ACHN (cell line): ENCODE results near the gene IZUMO1.
A peak's percentile ranks its signal among the peaks of the same experiment; 100 is the strongest.
"Not testable (repeated sequence)": the region's sequence is repeated elsewhere in the genome, so short reads cannot be mapped to it uniquely, and the experiment has no call there.

Experiments used
- DNase-seq: peaks from one replicate; pipeline ENCODE4 v3.0.0-alpha.2; 2015
- in situ Hi-C: cut with HindIII; loops from 2 replicates; pipeline ENCODE4 v1.10.0; 2017; ENCODE audit warnings: low sequenced_read_pairs, low pct_ligation_motif_present, low pct_unique_long_range_greater_than_20kb

The IZUMO1 gene

DNA sequence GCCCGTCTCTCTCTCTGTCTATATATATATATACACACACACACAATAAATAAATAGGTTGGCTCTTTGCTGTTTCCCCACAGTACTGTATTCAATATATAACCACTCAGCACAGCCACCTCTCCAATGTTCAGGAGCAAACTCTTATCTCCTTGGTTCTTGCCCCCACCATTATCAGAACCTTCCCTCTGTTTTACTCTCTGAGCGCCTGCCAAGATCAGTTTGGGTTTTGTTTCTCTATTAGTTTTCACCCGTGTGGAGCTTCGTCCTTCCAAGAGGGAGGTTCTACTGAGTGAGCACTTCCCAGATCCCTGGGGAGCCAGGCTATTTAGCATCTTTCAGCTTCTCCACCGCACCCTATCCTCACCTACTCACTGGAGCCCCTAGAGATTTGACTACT lies 19.1 kb upstream of the IZUMO1 start:
- in situ Hi-C loops, DNase-seq: not testable (repeated sequence)

DNA sequence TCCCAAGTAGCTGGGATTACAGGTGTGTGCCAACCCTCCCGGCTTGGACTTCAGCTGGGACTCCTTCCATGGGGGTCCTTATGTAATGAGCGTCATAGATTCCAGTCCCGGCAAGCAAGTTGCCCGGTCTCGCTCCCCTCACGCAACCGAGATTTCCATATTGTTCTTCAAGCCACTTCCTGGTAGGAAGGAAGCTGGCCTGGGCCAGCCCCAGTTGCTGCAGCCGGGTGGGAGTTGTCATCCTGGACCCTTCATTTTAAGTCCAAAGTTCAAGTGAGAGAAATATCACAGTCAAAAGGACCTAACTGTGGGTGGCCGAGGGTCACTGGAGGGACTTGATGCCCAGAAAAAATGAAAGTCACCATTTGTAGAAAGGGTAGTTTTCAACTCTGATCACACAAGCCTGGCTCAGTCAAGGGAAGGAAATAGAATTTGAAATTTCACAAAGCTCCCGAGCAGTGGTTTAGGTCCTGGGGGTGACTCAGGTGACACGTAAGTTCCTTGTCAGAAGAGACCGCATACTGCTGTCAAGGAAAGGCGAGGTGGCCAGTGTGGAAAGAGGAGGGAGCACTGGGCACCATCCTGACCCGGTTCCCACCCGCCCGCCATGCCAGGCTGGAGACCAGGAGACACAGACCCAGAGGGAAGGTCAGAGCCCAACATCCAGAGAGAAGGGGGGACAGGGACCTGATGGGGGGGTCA lies 13.9 kb upstream of the IZUMO1 start:
- DNase-seq, result no peak
- in situ Hi-C loops, result no loop called here

DNA sequence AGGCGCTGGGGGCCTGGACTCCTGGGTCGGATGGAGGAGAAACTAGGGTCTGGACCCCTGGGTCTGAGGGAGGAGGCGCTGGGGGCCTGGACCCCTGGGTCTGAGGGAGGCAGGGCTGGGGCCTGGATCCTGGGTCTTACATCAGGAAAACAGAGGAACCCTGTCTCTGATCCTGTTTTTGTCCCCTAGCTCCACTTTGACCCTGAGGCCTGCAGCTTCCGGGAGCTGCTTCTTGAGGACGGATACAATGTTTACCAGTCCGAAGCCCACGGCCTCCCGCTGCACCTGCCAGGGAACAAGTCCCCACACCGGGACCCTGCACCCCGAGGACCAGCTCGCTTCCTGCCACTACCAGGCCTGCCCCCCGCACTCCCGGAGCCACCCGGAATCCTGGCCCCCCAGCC lies 11.0 kb upstream of the IZUMO1 start:
- DNase-seq, result no peak
- in situ Hi-C loops, result no loop called here

DNA sequence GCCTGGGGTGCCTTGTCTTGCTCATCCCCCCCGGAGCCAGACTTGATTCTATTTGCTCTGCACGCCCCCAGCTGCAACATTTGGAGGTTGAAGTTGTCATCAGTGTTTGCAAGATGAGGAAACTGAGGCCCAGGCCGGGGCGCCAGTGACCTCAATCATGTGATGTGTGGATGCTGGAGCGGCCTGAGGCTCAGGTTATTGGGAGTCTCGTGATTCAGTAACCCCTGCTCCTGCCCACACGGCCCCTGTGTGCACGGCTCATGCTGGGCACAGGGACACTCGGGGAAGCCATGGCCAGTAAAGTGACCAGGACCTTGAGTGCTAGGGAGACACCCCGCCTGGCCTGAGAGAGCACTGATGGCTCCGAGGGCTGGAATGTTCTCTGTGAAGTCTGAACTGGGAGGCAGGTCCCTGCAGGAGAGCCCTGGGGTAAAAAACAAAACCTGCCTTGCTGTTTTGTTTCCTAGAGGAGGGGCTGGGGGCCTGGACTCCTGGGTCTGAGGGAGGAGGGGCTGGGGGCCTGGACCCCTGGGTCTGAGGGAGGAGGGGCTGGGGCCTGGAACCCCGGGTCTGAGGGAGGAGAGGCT lies 10.5 kb upstream of the IZUMO1 start:
- in situ Hi-C loops, result no loop called here

DNA sequence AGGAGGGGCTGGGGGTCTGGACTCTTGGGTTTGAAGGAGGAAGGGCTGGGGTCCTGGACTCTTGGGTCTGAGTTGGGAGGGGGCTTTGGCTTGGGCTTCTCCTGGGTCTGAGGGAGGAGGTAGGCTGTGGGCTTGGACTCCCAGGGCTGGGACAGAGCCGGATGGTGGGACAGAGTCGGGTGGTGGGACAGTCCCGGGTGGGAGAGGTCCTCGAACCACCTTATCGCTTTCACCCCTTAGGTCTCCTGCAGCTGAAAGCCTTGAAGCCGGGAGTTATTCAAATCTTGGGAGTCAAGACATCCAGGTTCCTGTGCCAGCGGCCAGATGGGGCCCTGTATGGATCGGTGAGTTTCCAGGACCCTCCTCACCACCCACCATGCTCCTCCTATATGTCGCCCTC lies 10.0 kb upstream of the IZUMO1 start:
- in situ Hi-C loops, result no loop called here
- no peak for DNase-seq

More for the DNA sequence above, 10.5 kb upstream of the IZUMO1 start:
- no peak for DNase-seq

DNA sequence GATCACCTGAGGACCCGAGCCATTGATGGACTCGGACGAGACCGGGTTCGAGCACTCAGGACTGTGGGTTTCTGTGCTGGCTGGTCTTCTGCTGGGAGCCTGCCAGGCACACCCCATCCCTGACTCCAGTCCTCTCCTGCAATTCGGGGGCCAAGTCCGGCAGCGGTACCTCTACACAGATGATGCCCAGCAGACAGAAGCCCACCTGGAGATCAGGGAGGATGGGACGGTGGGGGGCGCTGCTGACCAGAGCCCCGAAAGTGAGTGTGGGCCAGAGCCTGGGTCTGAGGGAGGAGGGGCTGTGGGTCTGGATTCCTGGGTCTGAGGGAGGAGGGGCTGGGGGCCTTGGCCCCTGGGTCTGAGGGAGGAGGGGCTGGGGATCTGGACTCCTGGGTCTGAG lies 9.5 kb upstream of the IZUMO1 start:
- no peak for DNase-seq
- in situ Hi-C loops, result no loop called here

DNA sequence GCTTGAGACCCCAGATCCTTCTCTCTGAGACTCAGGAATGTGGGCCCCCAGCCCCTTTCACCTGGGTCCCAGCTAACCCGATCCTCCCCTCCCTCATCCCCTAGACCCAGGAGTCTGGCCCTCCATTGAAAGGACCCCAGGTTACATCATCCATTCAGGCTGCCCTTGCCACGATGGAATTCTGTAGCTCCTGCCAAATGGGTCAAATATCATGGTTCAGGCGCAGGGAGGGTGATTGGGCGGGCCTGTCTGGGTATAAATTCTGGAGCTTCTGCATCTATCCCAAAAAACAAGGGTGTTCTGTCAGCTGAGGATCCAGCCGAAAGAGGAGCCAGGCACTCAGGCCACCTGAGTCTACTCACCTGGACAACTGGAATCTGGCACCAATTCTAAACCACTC lies 9.1 kb upstream of the IZUMO1 start:
- in situ Hi-C loops, result no loop called here
- DNase-seq, result no peak

DNA sequence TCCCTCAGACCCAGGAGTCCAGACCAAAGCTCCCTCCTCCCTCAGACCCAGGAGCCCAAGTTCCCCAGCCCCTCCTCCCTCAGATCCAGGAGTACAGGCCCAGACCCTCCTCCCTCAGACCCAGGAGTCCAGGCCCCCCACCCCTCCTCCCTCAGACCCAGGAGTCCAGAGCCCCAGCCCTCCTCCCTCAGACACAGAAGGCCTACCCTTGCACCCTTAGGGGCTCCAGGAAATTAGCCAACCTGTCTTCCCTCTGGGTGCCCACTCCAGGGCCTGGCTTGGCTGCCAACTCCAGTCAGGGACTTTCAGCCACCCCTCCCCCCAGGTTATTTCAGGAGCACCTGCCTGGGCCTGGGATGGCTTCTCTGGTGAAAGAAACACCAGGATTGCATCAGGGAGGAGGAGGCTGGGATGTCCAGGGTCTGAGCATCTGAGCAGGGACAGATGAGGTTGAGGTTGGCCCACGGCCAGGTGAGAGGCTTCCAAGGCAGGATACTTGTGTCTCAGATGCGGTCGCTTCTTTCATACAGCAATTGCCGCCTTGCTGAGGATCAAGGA lies 8.5 kb upstream of the IZUMO1 start, which contains the start of gene FGF21:
TSS of gene FGF21 (plus strand) at position 441 of the 558 bp plus-strand sequence. CDS start 713 bp downstream, outside the sequence.
- no peak for DNase-seq

DNA sequence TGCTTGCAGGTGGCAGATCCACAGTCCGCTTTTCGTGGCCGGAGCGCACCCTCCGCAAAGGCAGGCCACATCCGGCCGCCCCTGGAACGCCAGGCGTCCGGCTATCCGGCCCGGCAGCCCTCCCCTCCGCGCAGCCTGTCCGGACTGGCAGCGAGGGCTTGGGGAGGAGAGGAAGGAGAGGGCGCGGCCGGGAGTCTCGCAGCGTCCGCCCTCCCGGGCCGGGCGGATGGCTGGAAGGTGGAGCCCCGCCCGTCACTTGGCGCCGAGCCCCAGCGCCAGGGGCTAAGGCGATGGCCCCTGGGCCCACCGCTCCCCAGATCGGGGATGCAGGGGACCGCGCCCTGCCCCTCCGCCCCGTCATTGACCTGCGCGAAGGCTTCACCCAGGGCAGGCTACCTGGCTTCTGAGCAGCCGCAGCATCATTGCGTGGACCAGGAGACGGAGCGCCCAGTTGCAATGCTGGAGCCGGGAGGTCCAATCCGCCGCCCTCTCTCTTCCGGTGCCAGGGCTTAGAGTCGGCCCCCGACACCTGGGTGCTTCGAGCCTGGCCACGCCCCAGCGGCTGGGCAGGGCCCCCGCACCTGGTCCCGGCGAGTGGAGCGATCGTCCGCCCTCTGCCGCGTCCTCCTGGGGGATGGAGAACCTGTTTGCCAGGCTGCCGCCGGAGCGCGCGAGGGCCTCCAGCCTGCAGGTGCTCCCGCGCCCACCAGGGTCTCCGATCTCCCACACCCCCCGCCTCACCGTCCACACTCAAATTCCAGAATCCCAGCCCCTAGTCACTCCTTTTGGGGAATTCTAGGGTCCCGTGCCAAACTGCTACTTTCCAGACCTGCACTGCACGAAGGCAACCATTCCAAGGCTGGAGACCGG lies 6.0 kb upstream of the IZUMO1 start, which contains the start of gene FUT1:
TSS of gene FUT1 (minus strand) at position 146 of the 870 bp plus-strand sequence. CDS start 1,360 bp downstream, outside the sequence.
- DNase-seq, result peak; percentile 37
- in situ Hi-C loops, result no loop called here

More for the DNA sequence above, 8.5 kb upstream of the IZUMO1 start, which contains the start of gene FGF21:
- in situ Hi-C loops, result no loop called here

DNA sequence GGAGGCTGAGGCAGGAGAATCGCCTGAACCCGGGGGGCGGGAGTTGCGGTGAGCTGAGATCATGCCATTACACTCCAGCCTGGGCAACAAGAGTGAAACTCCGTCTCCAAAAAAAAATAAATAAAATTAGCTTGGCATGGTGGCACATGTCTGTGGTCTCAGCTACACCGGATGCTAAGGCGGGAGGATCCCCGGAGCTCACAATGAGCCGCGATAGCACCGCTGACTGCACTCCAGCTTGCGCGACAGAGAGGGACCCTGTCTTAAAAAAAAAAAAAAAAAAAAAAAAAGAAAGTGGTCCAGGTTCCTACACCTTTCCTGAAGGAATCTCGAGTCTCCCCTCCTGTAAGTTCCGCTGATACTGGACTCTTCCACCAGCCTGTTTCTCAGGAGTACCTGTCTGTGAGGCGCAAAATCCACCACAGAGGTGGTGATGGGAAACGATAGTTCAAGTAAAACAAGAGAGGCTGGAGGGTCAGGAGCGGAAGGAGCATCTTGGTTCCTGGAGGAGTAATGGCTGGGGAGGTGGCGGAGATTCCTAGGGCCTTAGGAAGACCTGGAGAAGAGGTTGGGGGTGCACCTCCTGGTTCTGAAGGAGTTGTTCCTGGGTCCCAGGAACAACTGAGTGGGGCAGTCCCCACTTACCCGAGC lies 5.3 kb upstream of the IZUMO1 start:
- no peak for DNase-seq
- in situ Hi-C loops, result no loop called here

DNA sequence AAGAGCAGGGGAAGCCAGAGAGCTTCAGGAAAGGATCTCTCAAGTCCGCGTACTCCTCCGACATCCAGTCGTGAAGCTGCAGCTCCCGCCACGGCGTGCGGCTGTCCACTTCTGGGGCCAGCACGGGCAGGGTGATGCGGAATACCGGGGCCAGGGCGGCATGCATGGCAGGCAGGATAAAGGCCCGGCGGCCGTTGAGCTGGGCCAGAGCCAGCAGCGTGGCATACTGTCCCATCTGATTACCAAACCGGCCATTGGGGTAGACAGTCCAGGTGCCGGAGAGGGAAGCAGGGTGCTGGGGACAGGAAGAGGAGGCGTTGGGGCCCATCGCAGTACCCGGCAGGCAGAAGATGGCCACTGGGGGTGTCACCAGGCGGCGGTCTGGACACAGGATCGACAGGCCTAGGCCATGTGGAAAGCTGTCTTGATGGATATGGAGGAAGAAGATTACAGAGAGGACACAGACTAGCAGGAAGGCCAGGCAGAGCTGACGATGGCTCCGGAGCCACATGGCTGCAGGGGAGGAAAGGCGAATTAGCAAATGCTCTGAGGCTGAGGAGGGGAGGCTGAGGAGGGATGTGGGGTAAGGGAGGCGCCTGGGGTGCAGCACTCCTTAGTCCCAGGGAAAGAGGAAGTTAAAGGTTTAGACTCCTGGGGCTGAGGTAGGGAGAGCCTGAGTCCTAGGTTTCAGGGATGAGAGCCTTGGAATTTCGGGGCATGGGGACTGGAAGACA lies 4.2 kb upstream of the IZUMO1 start:
- in situ Hi-C loops, result no loop called here
- no peak for DNase-seq

DNA sequence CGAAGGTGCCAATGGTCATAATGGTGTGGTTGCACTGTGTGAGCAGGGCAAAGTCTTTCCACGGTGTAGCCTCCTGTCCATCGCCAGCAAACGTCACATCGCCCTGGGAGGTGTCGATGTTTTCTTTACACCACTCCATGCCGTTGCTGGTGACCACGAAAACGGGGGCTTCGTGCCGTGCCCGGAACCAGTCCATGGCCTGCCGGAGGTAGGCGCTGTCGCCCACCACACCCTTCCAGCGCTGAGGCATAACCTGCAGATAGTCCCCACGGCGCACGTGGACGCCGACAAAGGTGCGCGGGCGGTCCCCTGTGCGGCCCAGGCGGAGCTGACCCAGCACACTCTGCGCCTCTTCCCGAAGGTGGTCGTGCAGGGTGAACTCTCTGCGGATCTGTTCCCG lies 3.6 kb upstream of the IZUMO1 start:
- DNase-seq, result no peak
- in situ Hi-C loops, result no loop called here

DNA sequence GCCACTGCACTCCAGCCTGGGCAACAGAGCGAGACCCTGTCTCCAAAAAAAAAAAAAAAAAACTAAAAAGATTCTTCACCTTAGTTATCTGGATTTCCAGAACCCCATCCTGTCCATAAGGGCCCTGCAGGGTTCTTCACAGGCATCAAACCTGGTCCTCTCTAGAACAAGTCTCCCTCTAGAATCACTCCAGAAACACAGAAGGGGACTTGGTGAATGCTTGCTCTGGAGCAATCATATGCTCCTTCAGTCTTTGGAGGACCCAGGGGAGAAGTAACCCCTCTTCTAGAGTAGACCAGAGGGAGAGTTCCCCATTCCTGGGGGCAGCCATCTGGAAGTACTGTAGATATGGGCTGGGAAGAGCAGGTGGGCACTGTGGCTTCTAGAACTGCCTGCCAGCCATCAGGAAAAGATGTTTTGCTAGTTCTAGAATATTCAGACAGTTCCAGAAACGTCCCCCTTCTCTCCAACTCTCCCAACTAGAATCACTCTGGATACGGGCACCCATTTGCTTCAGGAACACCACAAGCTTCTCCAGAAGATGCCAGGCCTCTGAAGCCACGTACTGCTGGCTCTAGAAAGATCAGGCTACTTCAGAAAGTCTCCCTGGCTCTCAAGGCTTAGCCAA lies 3.0 kb upstream of the IZUMO1 start:
- no peak for DNase-seq
- in situ Hi-C loops, result no loop called here

DNA sequence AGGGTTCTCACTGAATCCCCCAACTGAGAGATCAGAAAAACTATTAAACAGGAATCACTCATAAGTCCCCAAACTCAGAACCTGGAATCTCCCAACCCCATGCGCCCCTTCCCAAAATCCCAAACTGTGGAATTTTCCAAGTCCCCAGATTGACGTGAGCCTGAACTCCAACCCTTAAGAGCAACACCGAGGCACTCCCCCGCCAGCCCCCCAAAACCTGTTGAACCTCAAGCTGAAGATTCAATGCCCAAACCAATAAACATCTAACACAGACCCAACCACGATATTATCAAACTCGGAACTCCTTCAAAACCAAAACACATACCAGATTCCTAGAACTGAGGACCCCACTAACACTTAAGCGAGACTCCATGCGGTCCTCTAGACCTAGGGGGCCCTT lies 599 bp downstream of the IZUMO1 start:
- DNase-seq, result no peak
- in situ Hi-C loops, result no loop called here

DNA sequence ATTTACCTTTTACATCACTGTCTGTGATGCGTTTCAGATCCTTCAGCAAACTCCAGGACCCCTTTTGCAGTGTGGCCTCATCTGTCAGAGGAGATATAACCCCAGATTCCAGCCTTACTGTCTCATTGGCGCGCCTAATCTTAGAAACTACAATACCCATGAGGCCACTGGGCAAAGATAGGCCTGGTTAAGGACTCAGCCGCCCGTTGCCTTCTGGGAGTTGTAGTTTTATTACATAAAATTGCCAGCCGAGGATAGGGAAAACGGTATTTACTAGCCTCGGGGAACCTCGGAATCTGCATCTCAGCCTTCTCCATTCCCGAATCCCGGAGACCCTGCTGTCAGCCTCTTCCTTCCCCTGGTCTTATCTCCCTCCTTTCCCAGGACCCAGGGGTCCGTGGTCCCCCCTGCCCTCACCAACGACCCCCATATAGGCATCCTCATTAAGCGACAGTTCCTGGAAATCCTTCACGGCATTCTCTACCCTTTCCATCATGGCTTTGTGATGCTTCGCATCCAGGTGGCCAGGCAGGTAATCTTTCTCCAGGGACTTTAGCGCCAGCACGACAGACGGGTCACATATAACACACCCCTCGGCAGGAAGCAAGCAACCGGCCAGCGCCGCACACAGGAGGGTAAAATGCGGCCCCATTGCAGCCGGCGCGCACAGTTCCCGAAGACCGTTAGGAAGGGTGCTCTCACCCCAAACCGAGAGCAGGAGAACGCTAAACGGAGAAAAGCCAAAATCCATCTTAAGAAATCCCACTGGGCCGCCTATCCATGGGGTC lies 1.3 kb downstream of the IZUMO1 start:
- peak; percentile 40 for DNase-seq
- in situ Hi-C loops, result no loop called here

DNA sequence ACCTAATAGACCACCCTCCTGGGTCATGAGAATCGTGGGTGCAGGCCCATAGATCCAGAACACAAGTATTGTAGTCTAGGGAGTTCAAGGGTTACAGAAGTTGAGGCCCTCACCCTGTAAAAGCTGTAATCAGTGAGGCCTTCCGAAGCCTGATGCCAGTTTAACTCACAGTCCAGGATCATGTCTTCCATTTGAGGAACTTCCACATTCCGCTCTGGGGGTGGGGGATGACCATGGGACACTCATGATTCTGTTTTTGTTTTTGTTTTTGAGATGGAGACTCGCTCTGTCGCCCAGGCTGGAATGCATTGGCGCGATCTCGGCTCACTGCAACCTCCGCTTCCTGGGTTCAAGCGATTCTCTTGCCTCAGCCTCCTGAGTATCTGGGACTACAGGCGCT lies 4.6 kb downstream of the IZUMO1 start:
- DNase-seq, result no peak
- in situ Hi-C loops, result no loop called here
